WTC11 (cell line): ENCODE results near the gene MAP7D2. TPM values are rescaled to one million over a fixed set of nuclear protein-coding genes. Genes with fewer than 3 reads are reported as not detected.

Experiments
- ATAC-seq: fragments of 200-7000 bp; cut with Tn5 transposase; 2 replicates; pipeline ENCODE4 v1.10.0; 2021; ENCODE audit warnings: mild to moderate bottlenecking, moderate library complexity
- CTCF ChIA-PET: fragments of 300-600 bp; sonication (Branson Sonifier 250); formaldehyde crosslinking; loops from one replicate; lab custom pipeline; 2021; ENCODE audit warnings: antibody characterized with exemption; lab: Charles Lee
- POLR2A ChIA-PET: fragments of 350-600 bp; sonication (Branson Sonifier 250); formaldehyde crosslinking; loops from one replicate; lab custom pipeline; 2021; ENCODE audit warnings: antibody characterized with exemption; lab: Charles Lee
- DNase-seq: peaks from one replicate; pipeline ENCODE4 v3.0.0; 2021; ENCODE audit warnings: low spot score
- H3K27ac Mint-ChIP-seq: 2 replicates; pipeline ENCODE4 v1.8.0; 2021; ENCODE audit warnings: mixed read lengths
- H3K27me3 Mint-ChIP-seq: 2 replicates; pipeline ENCODE4 v1.8.0; 2021; ENCODE audit warnings: low read depth, mild to moderate bottlenecking, moderate library complexity, mixed read lengths
- H3K36me3 Mint-ChIP-seq: 2 replicates; pipeline ENCODE4 v1.8.0; 2021; ENCODE audit warnings: mixed read lengths
- H3K4me1 Mint-ChIP-seq: 2 replicates; pipeline ENCODE4 v1.8.0; 2022; ENCODE audit warnings: mixed read lengths
- H3K4me3 Mint-ChIP-seq: 2 replicates; pipeline ENCODE4 v1.8.0; 2021; ENCODE audit warnings: mild to moderate bottlenecking, moderate library complexity, mixed read lengths
- H3K9me3 Mint-ChIP-seq: 2 replicates; pipeline ENCODE4 v1.8.0; 2021; ENCODE audit warnings: mixed read lengths
- CREB1 ChIP-seq: sonication (generic); formaldehyde crosslinking; IDR thresholded peaks from 2 replicates; pipeline ENCODE4 v1.8.0; 2023; ENCODE audit warnings: mild to moderate bottlenecking, missing genetic modification reagents
- CREM ChIP-seq: sonication (generic); formaldehyde crosslinking; IDR thresholded peaks from 2 replicates; pipeline ENCODE4 v1.8.1; 2022; ENCODE audit warnings: mild to moderate bottlenecking, missing genetic modification reagents, moderate library complexity
- CTCF ChIP-seq: fragments of 200-600 bp; IDR thresholded peaks from 2 replicates; pipeline ENCODE4 v1.8.0; 2022; ENCODE audit warnings: antibody characterized with exemption
- E2F5 ChIP-seq: sonication (generic); formaldehyde crosslinking; IDR thresholded peaks from 2 replicates; pipeline ENCODE4 v1.8.1; 2022; ENCODE audit warnings: mild to moderate bottlenecking, moderate library complexity, missing genetic modification reagents
- ELF4 ChIP-seq: sonication (generic); formaldehyde crosslinking; IDR thresholded peaks from 2 replicates; pipeline ENCODE4 v1.8.1; 2022; ENCODE audit warnings: low read depth, mild to moderate bottlenecking, moderate library complexity, missing genetic modification reagents
- GTF2I ChIP-seq: fragments of 250-450 bp; sonication (Bioruptor Pico); conservative IDR thresholded peaks from 2 replicates; pipeline ENCODE4 v1.4.0; 2021; ENCODE audit warnings: mild to moderate bottlenecking
- HMGA2 ChIP-seq: fragments of 250-450 bp; sonication (Bioruptor Pico); IDR thresholded peaks from 2 replicates; pipeline ENCODE4 v1.4.0; 2021; ENCODE audit warnings: mild to moderate bottlenecking, moderate library complexity
- NFE2L1 ChIP-seq: sonication (generic); formaldehyde crosslinking; IDR thresholded peaks from 2 replicates; pipeline ENCODE4 v1.8.1; 2023; ENCODE audit warnings: missing genetic modification reagents
- NR1H2 ChIP-seq: sonication (generic); formaldehyde crosslinking; IDR thresholded peaks from 2 replicates; pipeline ENCODE4 v1.9.0; 2021; ENCODE audit warnings: mild to moderate bottlenecking, moderate library complexity, missing genetic modification reagents
- OVOL2 ChIP-seq: fragments of 250-450 bp; sonication (Bioruptor Pico); IDR thresholded peaks from 2 replicates; pipeline ENCODE4 v1.9.0; 2021; ENCODE audit warnings: mild to moderate bottlenecking, borderline replicate concordance
- SMAD3 ChIP-seq: sonication (generic); formaldehyde crosslinking; IDR thresholded peaks from 2 replicates; pipeline ENCODE4 v1.8.0; 2022; ENCODE audit warnings: missing genetic modification reagents, mild to moderate bottlenecking, borderline replicate concordance
- SMAD4 ChIP-seq: sonication (generic); formaldehyde crosslinking; IDR thresholded peaks from 2 replicates; pipeline ENCODE4 v1.8.0; 2022; ENCODE audit warnings: mild to moderate bottlenecking, missing genetic modification reagents
- SOX15 ChIP-seq: fragments of 250-450 bp; sonication (Bioruptor Pico); IDR thresholded peaks from 2 replicates; pipeline ENCODE4 v1.9.0; 2021; ENCODE audit warnings: mild to moderate bottlenecking
- SP1 ChIP-seq: sonication (generic); formaldehyde crosslinking; conservative IDR thresholded peaks from 2 replicates; pipeline ENCODE4 v1.8.1; 2022; ENCODE audit warnings: missing genetic modification reagents
- TEAD1 ChIP-seq: sonication (generic); formaldehyde crosslinking; IDR thresholded peaks from 2 replicates; pipeline ENCODE4 v1.8.0; 2022; ENCODE audit warnings: mild to moderate bottlenecking, missing genetic modification reagents
- ZNF121 ChIP-seq: sonication (generic); formaldehyde crosslinking; IDR thresholded peaks from 2 replicates; pipeline ENCODE4 v1.8.0; 2023; ENCODE audit warnings: missing genetic modification reagents
- ZNF219 ChIP-seq: sonication (generic); formaldehyde crosslinking; IDR thresholded peaks from 2 replicates; pipeline ENCODE4 v1.8.0; 2023; ENCODE audit warnings: missing genetic modification reagents, mild to moderate bottlenecking, borderline replicate concordance
- ZNF232 ChIP-seq: sonication (generic); formaldehyde crosslinking; IDR thresholded peaks from 2 replicates; pipeline ENCODE4 v1.8.0; 2022; ENCODE audit warnings: mild to moderate bottlenecking, missing genetic modification reagents
- ZNF317 ChIP-seq: sonication (generic); formaldehyde crosslinking; IDR thresholded peaks from 2 replicates; pipeline ENCODE4 v1.8.1; 2023; ENCODE audit warnings: low read depth, mild to moderate bottlenecking, moderate library complexity, missing genetic modification reagents, borderline replicate concordance
- ZNF416 ChIP-seq: fragments of 250-450 bp; sonication (Bioruptor Pico); IDR thresholded peaks from 2 replicates; pipeline ENCODE4 v1.9.0; 2021; ENCODE audit warnings: mild to moderate bottlenecking, inconsistent platforms
- ZNF423 ChIP-seq: fragments of 250-450 bp; sonication (Bioruptor Pico); IDR thresholded peaks from 2 replicates; pipeline ENCODE4 v2.1.2; 2022; ENCODE audit warnings: mild to moderate bottlenecking, moderate library complexity
- total RNA-seq: library from RNA; stranded (reverse); gene quantifications from 3 replicates; pipeline ENCODE4 v1.2.3, GENCODE V29; 2021
- TF ChIP-seq, protein P1 (sequence below): fragments of 250-450 bp; sonication (Bioruptor Pico); IDR thresholded peaks from 2 replicates; pipeline ENCODE4 v1.9.0; 2021; ENCODE audit warnings: mild to moderate bottlenecking
- TF ChIP-seq, protein P2 (sequence below): sonication (generic); formaldehyde crosslinking; IDR thresholded peaks from 2 replicates; pipeline ENCODE4 v1.8.0; 2022; ENCODE audit warnings: mild to moderate bottlenecking, missing genetic modification reagents
- TF ChIP-seq, protein P3 (sequence below): sonication (generic); formaldehyde crosslinking; IDR thresholded peaks from 2 replicates; pipeline ENCODE4 v1.8.0; 2023; ENCODE audit warnings: missing genetic modification reagents
- TF ChIP-seq, protein P4 (sequence below): sonication (generic); formaldehyde crosslinking; IDR thresholded peaks from 2 replicates; pipeline ENCODE4 v1.8.1; 2023; ENCODE audit warnings: mild to moderate bottlenecking, moderate library complexity, missing genetic modification reagents
- TF ChIP-seq, protein P5 (sequence below): sonication (generic); formaldehyde crosslinking; IDR thresholded peaks from 2 replicates; pipeline ENCODE4 v1.8.0; 2023; ENCODE audit warnings: missing genetic modification reagents, mild to moderate bottlenecking, borderline replicate concordance

The MAP7D2 gene
- total RNA-seq, 1 experiment from 2014 or later = 0.57 TPM

GRCh38 chrX:20141281-20142220, 24.8 kb upstream of the MAP7D2 start, which contains the start of gene EIF1AX:
TSS of gene EIF1AX (minus strand) at chrX:20141838. CDS start at chrX:20141640, 198 bp downstream.
- ChIA-PET POLR2A (interaction anchor here (0.6 kb wide), 1 partner anchor 431 kb away, joined by 3 read pairs; no protein-coding TSS in a partner anchor), CTCF (no interaction called here)
- Mint-ChIP-seq H3K36me3 (peaks cover 22% of the 10 kb centered on the region), H3K4me1 (peaks cover 14% of the 10 kb centered on the region), H3K27me3 (no peaks in the 10 kb centered on the region), H3K9me3 (no peaks in the 10 kb centered on the region), H3K27ac (no peak within 1 kb of the TSS; the same call in 1 of the 2 replicates), H3K4me3 (peak within 1 kb of the TSS; percentile 83)
- TF ChIP-seq NR1H2 (CRISPR knock-in tag) = no peak
- no peak for TF ChIP-seq ZNF219 (CRISPR knock-in tag)
- no peak for TF ChIP-seq SMAD3
- TF ChIP-seq, protein P1, sequence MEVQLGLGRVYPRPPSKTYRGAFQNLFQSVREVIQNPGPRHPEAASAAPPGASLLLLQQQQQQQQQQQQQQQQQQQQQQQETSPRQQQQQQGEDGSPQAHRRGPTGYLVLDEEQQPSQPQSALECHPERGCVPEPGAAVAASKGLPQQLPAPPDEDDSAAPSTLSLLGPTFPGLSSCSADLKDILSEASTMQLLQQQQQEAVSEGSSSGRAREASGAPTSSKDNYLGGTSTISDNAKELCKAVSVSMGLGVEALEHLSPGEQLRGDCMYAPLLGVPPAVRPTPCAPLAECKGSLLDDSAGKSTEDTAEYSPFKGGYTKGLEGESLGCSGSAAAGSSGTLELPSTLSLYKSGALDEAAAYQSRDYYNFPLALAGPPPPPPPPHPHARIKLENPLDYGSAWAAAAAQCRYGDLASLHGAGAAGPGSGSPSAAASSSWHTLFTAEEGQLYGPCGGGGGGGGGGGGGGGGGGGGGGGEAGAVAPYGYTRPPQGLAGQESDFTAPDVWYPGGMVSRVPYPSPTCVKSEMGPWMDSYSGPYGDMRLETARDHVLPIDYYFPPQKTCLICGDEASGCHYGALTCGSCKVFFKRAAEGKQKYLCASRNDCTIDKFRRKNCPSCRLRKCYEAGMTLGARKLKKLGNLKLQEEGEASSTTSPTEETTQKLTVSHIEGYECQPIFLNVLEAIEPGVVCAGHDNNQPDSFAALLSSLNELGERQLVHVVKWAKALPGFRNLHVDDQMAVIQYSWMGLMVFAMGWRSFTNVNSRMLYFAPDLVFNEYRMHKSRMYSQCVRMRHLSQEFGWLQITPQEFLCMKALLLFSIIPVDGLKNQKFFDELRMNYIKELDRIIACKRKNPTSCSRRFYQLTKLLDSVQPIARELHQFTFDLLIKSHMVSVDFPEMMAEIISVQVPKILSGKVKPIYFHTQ (CRISPR knock-in tag) = no peak
- TF ChIP-seq, protein P2, sequence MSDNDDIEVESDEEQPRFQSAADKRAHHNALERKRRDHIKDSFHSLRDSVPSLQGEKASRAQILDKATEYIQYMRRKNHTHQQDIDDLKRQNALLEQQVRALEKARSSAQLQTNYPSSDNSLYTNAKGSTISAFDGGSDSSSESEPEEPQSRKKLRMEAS = peak; percentile 58; the same call in 1 of the 2 replicates
- TF ChIP-seq, protein P3, sequence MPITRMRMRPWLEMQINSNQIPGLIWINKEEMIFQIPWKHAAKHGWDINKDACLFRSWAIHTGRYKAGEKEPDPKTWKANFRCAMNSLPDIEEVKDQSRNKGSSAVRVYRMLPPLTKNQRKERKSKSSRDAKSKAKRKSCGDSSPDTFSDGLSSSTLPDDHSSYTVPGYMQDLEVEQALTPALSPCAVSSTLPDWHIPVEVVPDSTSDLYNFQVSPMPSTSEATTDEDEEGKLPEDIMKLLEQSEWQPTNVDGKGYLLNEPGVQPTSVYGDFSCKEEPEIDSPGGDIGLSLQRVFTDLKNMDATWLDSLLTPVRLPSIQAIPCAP = no peak
- TF ChIP-seq CTCF = no peak
- no peak for TF ChIP-seq ZNF317 (CRISPR knock-in tag)
- no peak for TF ChIP-seq ZNF121 (CRISPR knock-in tag)
- no peak for TF ChIP-seq TEAD1
- TF ChIP-seq SMAD4 (CRISPR knock-in tag) = no peak
- TF ChIP-seq, protein P4, sequence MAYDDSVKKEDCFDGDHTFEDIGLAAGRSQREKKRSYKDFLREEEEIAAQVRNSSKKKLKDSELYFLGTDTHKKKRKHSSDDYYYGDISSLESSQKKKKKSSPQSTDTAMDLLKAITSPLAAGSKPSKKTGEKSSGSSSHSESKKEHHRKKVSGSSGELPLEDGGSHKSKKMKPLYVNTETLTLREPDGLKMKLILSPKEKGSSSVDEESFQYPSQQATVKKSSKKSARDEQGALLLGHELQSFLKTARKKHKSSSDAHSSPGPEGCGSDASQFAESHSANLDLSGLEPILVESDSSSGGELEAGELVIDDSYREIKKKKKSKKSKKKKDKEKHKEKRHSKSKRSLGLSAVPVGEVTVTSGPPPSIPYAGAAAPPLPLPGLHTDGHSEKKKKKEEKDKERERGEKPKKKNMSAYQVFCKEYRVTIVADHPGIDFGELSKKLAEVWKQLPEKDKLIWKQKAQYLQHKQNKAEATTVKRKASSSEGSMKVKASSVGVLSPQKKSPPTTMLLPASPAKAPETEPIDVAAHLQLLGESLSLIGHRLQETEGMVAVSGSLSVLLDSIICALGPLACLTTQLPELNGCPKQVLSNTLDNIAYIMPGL = no peak
- TF ChIP-seq, protein P5, sequence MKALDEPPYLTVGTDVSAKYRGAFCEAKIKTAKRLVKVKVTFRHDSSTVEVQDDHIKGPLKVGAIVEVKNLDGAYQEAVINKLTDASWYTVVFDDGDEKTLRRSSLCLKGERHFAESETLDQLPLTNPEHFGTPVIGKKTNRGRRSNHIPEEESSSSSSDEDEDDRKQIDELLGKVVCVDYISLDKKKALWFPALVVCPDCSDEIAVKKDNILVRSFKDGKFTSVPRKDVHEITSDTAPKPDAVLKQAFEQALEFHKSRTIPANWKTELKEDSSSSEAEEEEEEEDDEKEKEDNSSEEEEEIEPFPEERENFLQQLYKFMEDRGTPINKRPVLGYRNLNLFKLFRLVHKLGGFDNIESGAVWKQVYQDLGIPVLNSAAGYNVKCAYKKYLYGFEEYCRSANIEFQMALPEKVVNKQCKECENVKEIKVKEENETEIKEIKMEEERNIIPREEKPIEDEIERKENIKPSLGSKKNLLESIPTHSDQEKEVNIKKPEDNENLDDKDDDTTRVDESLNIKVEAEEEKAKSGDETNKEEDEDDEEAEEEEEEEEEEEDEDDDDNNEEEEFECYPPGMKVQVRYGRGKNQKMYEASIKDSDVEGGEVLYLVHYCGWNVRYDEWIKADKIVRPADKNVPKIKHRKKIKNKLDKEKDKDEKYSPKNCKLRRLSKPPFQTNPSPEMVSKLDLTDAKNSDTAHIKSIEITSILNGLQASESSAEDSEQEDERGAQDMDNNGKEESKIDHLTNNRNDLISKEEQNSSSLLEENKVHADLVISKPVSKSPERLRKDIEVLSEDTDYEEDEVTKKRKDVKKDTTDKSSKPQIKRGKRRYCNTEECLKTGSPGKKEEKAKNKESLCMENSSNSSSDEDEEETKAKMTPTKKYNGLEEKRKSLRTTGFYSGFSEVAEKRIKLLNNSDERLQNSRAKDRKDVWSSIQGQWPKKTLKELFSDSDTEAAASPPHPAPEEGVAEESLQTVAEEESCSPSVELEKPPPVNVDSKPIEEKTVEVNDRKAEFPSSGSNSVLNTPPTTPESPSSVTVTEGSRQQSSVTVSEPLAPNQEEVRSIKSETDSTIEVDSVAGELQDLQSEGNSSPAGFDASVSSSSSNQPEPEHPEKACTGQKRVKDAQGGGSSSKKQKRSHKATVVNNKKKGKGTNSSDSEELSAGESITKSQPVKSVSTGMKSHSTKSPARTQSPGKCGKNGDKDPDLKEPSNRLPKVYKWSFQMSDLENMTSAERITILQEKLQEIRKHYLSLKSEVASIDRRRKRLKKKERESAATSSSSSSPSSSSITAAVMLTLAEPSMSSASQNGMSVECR (CRISPR knock-in tag) = 0 out of 2 replicates have a peak, but pooled peaks have one; percentile 19
- no peak for TF ChIP-seq OVOL2 (CRISPR knock-in tag)
- no peak for TF ChIP-seq E2F5 (CRISPR knock-in tag)
- TF ChIP-seq NFE2L1 (CRISPR knock-in tag) = no peak
- TF ChIP-seq HMGA2 (CRISPR knock-in tag) = no peak
- TF ChIP-seq ZNF423 = no peak
- no peak for TF ChIP-seq ELF4
- TF ChIP-seq ZNF416 (CRISPR knock-in tag) = no peak
- no peak for TF ChIP-seq ZNF232
- TF ChIP-seq SP1 = peak; percentile 61
- TF ChIP-seq SOX15 (CRISPR knock-in tag) = no peak
- TF ChIP-seq GTF2I (CRISPR knock-in tag) = no peak
- no peak for TF ChIP-seq CREM
- no peak for TF ChIP-seq CREB1 (CRISPR knock-in tag)
- ATAC-seq = peak; percentile 100
- peak; percentile 93 for DNase-seq
